AG10803 (cell line): ENCODE results near the gene NKAP.

Experiments
- DNase-seq: peaks from one replicate; pipeline ENCODE4 v3.0.0; 2010; ENCODE audit warnings: low read depth
- H3K4me3 ChIP-seq: 2 replicates; pipeline ENCODE4 v1.5.1; 2011; ENCODE audit warnings: mild to moderate bottlenecking, low read length, control low read depth
- TF ChIP-seq, protein P1 (sequence below): conservative IDR thresholded peaks from 2 replicates; pipeline ENCODE4 v1.5.1; 2011; ENCODE audit warnings: mild to moderate bottlenecking, low read length, control low read depth, inconsistent platforms

The NKAP gene

DNA sequence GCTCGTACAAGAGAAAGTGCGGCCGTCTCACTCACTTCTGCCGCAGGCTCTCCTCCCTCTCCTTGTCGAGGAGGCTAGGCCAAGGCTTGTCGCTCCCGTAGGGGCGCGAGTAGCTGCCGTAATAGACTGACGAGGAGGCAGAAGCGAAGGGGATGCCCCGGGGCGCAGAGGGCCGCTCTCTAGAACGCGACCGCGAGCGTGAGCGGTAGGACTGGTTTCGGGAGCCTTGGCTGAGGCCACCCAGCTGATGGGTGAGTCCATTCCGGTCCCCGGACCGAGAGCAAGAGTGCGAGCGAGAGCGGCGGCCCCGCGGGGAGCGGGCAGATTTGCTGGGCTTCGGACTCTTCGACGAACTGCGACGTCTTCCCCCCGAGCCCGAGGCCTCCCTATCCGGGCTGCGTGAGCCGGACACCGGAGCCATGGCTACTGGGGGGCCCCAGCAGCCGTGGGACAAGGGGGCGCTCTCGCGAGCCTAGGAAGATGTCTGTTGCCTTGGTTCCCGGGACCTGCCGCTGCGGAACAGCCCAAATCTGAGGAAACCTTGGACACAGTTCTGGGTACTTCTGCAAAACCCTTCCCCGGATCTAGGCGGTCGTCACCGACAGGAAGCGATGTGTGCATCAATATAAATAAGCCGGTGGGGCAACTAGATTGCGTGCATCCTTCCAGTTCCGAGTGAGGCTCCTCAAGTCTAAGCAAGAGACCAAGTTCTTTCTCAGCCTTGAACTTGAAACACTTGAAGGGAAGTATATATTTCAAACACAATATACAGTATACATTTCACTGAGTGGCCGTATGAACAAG is at the start of gene NKAP:
Gene NKAP (minus strand): TSS at position 567 of the 804 bp plus-strand sequence. CDS start 146 bp downstream, at position 421.
- peak within 1 kb of the TSS; percentile 75 for H3K4me3 ChIP-seq
- TF ChIP-seq, protein P1, sequence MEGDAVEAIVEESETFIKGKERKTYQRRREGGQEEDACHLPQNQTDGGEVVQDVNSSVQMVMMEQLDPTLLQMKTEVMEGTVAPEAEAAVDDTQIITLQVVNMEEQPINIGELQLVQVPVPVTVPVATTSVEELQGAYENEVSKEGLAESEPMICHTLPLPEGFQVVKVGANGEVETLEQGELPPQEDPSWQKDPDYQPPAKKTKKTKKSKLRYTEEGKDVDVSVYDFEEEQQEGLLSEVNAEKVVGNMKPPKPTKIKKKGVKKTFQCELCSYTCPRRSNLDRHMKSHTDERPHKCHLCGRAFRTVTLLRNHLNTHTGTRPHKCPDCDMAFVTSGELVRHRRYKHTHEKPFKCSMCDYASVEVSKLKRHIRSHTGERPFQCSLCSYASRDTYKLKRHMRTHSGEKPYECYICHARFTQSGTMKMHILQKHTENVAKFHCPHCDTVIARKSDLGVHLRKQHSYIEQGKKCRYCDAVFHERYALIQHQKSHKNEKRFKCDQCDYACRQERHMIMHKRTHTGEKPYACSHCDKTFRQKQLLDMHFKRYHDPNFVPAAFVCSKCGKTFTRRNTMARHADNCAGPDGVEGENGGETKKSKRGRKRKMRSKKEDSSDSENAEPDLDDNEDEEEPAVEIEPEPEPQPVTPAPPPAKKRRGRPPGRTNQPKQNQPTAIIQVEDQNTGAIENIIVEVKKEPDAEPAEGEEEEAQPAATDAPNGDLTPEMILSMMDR: no peak
- DNase-seq: peak; percentile 95

DNA sequence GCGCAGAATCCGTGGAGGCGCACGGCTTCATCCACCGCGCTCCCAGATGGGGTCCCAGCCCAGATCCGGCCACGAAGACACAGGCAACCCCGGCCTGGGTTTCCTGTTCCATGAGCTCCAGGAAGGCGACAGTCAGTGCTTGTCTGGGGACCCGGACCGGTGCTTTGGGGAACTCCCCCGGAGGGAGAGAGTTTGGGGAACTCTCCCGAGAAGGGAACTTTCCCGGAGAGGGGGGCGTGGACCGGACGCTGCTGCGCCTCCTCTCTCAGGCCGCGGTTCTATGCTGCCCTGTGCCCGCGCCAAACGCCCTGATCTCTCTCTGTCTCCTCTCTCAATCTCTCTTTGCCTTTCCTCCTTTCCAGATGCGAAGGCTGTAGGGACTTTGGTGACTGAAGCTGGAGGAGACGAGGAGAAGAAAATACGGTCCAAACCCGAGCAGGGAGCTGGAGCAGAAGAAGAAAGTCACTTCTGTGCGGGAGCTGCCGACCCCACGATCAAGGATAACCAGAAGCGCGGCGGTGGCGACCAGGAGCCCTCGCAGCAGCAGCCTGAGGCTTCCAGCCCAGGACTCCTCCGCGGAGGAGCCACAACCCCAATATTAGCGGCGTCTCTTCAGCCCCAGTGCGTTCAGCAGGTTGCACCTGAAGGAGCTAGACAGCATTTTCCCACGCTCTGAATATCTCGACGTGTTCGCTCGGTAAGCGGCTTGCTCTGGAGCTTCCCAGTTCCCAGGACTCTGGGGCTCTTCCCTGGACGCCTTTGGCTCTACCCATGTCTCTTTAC is 47.6 kb upstream of the NKAP start:
- DNase-seq: no peak
- TF ChIP-seq, protein P1: no peak
- H3K4me3 ChIP-seq: no peak overlapping the region

DNA sequence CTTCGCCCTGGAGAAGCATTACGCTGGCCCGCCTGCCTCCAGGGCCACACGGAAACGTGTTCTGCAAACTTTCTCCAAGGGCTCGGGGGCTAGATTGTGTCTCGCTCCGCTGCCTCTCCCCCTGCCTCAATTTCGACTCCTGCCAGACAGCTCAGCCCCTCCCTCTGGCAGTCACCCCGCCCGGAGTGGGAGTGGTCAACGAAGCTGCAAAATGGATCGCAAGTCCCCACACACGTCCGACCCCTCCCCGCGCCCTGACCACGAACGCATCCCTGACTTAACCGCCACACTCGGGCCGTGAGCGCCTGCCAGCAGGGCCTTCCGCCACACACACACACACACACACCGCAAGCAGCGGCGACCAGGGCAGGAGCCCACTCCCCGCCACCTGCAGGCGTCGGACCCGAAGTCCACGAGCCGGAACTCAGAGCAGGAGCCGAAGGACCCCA is 47.0 kb upstream of the NKAP start:
- TF ChIP-seq, protein P1: no peak
- DNase-seq: no peak
- H3K4me3 ChIP-seq: no peak overlapping the region

DNA sequence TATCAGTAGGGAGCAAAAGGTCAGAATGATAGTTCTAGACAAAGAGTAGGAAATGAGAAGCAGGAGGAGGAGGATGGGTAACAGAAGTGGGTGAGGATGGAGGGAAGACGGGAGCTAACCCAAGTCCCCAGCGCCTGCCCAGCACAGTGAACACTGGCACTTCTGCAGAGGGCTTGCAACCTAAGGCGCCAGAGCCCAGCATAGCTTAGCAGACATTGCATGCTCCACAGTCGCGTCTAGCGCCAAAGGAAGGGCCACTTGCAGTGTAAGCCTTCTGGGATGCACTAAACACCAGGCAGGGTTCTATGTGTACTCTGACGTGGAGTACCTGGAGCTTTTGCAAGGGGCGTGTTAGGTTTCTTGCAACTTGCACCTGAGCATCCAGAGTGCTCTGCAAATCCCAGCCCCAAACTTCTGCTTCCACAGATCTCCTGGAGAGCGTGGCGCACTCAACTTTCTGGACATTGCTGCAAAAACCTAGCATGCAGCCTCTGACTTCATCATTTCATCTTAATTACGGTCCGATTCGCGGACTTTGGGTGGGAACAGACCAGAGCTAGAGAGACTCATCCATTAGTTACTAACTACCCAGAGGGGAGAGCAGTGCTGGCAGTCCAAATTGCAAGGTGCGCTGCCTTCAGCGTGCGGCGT is 46.5 kb upstream of the NKAP start:
- DNase-seq: no peak
- TF ChIP-seq, protein P1: no peak
- no peak overlapping the region for H3K4me3 ChIP-seq

DNA sequence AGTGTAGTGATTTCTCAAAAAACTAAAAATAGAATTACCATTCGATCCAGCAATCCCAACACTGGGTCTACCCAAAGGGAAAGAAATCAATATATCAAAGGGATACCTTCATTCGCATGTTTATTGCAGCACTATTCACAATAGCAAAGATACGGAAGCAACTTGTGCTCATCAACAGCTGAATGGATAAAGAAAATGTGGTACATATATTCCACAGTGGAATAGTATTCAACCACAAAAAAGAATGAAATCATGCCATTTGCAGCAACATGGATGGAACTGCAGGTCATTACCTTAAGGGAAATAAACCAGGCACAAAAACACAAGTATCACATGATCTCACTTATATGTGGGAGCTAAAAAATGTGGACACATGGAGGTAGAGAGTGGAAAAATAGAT is 42.7 kb upstream of the NKAP start:
- TF ChIP-seq, protein P1: no peak
- no peak overlapping the region for H3K4me3 ChIP-seq
- no peak for DNase-seq

DNA sequence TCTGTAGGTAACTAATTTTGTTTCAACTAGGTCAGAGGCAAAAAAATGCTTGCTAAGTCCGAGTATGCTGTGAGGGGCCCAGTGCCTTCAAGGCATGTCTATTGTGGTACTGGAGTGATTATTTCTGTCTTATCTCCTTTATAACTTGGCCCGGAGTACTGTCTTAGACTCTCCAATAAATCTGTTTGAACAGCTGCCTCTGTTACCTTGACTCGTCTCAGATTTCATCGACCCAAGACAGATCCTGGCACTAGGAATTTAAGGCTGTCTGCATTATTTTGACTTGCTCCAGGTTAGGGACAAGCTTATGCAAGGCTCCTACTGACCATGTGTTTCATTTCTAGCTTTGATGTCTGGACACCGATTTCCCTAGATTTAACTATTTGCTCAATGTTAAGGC is 41.1 kb upstream of the NKAP start:
- TF ChIP-seq, protein P1: no peak
- no peak overlapping the region for H3K4me3 ChIP-seq
- DNase-seq: no peak
